Measurements from ENCODE around the gene SVOPL.
"Not testable (repeated sequence)": the region's sequence is repeated elsewhere in the genome, so short reads cannot be mapped to it uniquely, and the experiment has no call there.

SVOPL gene

GRCh38 chr7:138698281-138698680, 2.9 kb downstream of the SVOPL start:
- DNase-seq = no peak

GRCh38 chr7:138697535-138698182, 3.5 kb downstream of the SVOPL start:
- no peak for DNase-seq

GRCh38 chr7:138695776-138696175, 5.4 kb downstream of the SVOPL start:
- not testable (repeated sequence) for DNase-seq

GRCh38 chr7:138695106-138695505, 6.1 kb downstream of the SVOPL start:
- no peak for DNase-seq

- no peak for DNase-seq
Observed at GRCh38 chr7:138691178-138691577, 10.0 kb downstream of the SVOPL start.

- no peak for DNase-seq
Observed at GRCh38 chr7:138690495-138690894, 10.7 kb downstream of the SVOPL start.

GRCh38 chr7:138688037-138688436, 13.1 kb downstream of the SVOPL start:
- not testable (repeated sequence) for DNase-seq

GRCh38 chr7:138684340-138684739, 16.8 kb downstream of the SVOPL start:
- DNase-seq = no peak

- DNase-seq = no peak
Observed at GRCh38 chr7:138679793-138680192, 21.4 kb downstream of the SVOPL start.

- no peak for DNase-seq
Observed at GRCh38 chr7:138670594-138670993, 30.6 kb downstream of the SVOPL start.

GRCh38 chr7:138669364-138669763, 31.8 kb downstream of the SVOPL start:
- no peak for DNase-seq

- no peak for DNase-seq
Observed at GRCh38 chr7:138668946-138669345, 32.2 kb downstream of the SVOPL start.

GRCh38 chr7:138668229-138668596, 32.9 kb downstream of the SVOPL start:
- no peak for DNase-seq

GRCh38 chr7:138667535-138668228, 33.5 kb downstream of the SVOPL start:
- DNase-seq = no peak

- no peak for DNase-seq
Observed at GRCh38 chr7:138666385-138666784, 34.8 kb downstream of the SVOPL start.

GRCh38 chr7:138665669-138666140, 35.5 kb downstream of the SVOPL start:
- no peak for DNase-seq

- DNase-seq = no peak
Observed at GRCh38 chr7:138665249-138665648, 35.9 kb downstream of the SVOPL start.

GRCh38 chr7:138663725-138664710, 37.1 kb downstream of the SVOPL start:
- DNase-seq = no peak

- DNase-seq = no peak
Observed at GRCh38 chr7:138662991-138663320, 38.2 kb downstream of the SVOPL start.

GRCh38 chr7:138662076-138662990, 38.8 kb downstream of the SVOPL start:
- no peak for DNase-seq

GRCh38 chr7:138661069-138661635, 40.0 kb downstream of the SVOPL start:
- DNase-seq = no peak

- no peak for DNase-seq
Observed at GRCh38 chr7:138658889-138659288, 42.3 kb downstream of the SVOPL start.

Measured in NCI-H1417 treated with DMSO at 0.1 percent for 48 hours (cell line).